IPS DF 19.7 (cell line): ENCODE results near the gene ARHGAP12.

Experiments used
- DNase-seq: peaks from one replicate; pipeline ENCODE4 v3.0.0-alpha.2; 2013; ENCODE audit warnings: low read depth, low spot score

The ARHGAP12 gene

GRCh38 chr10:31948021-31948420, 19.4 kb upstream of the ARHGAP12 start:
- no peak for DNase-seq

GRCh38 chr10:31947144-31947926, 18.7 kb upstream of the ARHGAP12 start:
- DNase-seq, result no peak

DNA sequence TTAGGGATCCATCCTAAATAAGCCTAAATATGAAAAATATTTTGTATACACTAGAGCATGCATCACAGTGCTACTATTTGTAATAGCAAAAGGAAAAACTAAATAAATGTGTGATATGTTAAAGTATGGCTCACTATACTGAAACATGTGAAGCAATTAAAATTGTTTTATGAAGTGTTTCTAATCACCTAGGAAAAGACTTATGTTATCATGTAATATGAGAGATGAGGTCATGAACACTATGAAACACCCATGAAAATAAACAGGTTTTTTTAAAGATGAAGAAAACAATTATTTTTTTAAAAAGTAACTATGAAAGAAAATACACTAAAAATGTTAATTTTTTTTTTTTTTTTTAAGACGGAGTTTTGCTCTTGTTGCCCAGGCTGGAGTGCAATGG, 16.8 kb upstream of the ARHGAP12 start:
- DNase-seq, result no peak

DNA sequence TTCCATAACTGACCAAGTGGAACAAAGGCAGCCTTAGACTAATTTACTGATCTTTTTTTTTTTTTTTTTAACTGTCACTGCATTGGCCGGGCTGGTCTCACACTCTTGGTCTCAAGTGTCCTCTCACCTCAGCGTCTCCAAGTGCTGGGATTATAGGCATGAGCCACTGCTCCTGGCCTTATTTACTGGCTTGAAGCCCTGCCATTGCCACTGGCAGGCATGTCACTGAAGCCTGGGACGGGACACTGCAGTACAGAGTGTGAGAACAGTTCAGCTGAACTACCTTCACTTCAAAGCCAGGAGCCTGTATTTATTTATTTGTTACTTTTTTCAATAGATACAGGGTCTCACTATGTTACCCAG, 15.4 kb upstream of the ARHGAP12 start:
- no peak for DNase-seq

DNA sequence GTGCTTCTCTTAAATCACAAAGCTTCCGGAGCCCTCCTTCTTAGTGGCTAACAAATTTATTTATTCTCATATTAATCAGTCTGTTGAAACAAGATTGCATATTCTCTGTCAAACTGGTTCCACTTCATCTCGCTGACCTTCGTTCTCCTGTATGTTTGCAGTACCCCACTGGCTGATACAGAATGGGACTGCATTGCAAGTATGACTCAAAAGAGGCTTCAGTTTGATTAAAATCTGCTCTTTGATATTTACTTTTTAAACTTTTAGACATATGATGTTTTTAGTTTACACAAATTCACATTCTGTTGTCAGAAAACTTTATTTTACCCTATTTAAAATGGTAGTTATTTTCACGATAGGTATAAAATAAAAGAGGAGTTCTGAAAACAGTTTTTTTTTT, 14.3 kb upstream of the ARHGAP12 start:
- no peak for DNase-seq

DNA sequence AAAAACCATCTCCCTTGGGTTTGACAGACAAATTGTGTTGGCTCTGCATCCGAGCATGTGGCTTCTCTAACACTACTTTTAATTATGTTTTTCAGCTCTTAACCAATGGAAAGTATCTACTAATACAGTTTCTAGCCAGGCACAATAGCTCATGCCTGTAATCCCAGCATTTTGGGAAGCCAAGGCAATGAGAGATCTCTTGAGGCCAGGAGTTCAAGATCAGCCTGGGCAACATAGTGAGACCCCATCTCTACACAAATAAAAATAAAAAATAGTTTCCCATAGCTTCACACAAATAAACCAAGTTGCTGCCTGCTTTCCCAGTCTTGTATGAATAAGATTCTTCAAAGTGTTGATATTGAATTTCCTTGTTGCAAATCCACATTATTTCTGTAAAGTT, 13.8 kb upstream of the ARHGAP12 start:
- no peak for DNase-seq

GRCh38 chr10:31940839-31941653, 12.4 kb upstream of the ARHGAP12 start:
- no peak for DNase-seq

- DNase-seq, result no peak
Observed at GRCh38 chr10:31939797-31940708, 11.4 kb upstream of the ARHGAP12 start.

DNA sequence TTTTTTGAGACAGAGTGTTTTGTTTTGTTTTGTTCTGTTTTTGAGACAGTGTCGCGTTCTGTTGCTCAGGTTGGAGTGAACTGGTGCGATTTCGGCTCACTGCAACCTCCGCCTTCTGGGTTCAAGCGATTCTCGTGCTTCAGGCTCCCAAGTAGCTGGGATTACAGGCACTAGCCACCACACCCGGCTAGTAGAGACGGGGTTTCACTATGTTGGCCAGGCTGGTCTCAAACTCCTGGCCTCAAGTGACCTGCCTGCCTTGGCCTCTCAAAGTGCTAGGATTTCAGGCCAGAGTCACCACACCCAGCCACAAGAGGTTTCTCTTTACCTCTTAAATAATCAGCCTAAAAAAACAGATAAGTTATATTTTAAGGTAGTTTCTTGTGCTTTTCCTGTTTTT, 8.7 kb upstream of the ARHGAP12 start:
- DNase-seq, result no peak

GRCh38 chr10:31936933-31937332, 8.3 kb upstream of the ARHGAP12 start:
- no peak for DNase-seq

DNA sequence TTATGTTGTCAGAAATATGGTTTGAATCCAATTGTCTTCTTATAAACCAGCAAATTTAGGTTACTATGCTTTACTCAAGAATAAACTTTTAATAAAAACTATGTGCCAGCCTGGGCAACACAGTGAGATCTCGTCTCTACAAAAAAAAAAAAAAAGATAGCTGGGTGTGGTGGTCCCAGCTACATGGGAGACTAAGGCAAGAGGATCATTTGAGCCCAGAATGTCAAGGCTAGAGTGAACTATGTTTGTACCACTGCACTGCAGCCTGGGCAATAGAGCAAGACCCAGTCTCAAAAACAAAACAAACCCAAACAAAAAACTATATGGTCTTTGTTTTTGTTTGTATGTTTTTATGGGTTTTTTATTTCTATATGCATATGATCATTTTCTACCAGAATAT, 7.5 kb upstream of the ARHGAP12 start:
- no peak for DNase-seq

- DNase-seq, result no peak
Observed at GRCh38 chr10:31935678-31936077, 7.0 kb upstream of the ARHGAP12 start.

- no peak for DNase-seq
Observed at GRCh38 chr10:31932838-31933237, 4.2 kb upstream of the ARHGAP12 start.

DNA sequence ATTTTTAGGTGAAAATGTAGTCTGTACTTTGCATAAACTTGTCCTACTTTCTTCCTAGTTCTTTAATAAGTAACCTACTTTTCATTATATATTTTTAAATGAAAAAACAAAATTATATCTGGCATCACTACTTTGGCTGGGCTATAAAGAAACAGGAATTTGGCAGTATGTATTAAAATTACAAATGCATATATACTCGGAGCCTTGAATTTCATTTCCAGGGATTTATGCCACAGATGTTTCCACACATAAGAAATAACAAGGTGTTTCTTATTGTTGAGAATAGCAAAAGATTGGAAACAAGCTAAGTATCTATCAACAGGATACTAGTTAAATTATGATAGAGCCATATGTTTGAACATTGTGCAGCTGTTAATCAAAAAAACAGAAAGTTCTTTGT, 2.2 kb upstream of the ARHGAP12 start:
- no peak for DNase-seq

- no peak for DNase-seq
Observed at GRCh38 chr10:31930023-31930751, 1.6 kb upstream of the ARHGAP12 start.

GRCh38 chr10:31929261-31930022, 811 bp upstream of the ARHGAP12 start:
- no peak for DNase-seq

DNA sequence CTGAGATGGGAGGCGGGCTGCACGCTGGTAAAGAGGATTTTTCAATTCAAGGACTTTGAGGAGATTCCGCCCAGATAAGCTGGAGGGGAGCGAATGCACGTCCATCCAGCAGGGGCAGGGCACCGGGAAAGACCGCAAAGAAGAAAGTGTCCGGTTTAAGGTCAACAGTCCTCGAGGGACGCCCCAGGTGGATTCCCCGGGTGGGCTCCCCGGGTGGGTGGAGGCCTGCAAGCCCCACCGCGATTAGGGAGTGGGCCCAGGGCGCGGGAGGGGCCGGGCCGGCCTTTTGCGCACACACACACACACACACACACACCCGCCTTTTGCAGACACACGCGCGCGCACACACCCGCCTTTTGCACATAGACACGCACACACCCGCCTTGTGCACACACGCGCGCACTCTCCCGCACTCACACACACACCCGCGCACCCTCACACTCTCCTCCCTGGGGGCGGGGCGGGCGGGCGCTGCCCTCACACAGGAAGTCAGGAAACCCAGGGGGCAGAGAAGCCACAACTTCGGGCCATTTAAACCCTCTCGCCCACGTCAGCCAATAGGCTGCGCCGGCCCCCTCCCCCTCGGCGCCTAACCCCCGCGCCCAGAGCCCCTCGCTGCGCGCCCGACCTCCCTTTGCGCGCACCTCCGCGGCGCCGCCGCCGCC, 615 bp downstream of the ARHGAP12 start:
- DNase-seq, result no peak

DNA sequence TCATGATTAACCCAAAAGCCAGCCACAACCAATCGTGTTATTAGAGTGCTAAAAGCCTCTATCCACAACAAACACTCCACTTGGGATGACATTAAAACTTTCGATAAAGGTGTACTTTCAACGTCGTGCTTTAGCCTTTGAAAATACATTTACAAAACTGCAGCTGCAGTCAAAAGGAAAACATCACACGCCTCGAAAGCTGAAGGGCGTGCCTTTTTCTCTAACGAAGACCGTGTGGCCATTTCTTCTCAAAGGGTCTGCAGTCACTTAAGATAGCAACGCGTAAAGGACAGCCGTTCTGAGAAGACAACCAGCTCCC, 1.1 kb downstream of the ARHGAP12 start:
- DNase-seq, result no peak

GRCh38 chr10:31926765-31927564, 1.7 kb downstream of the ARHGAP12 start:
- no peak for DNase-seq
